Cardiac muscle cell (in vitro differentiated cells and primary cell): Measurements from ENCODE around the gene SOWAHB. TPM values are rescaled to one million over a fixed set of nuclear protein-coding genes. Genes with fewer than 3 reads are reported as not detected.

Experiments
- DNase-seq, 2 donors: peaks; one replicate each; pipeline versions ENCODE4 v3.0.0 to v3.0.0-alpha.2; 2010 to 2017; ENCODE audit warnings: low read depth in 1 of 2, low spot score in 1 of 2
- H3K27ac ChIP-seq: fragments of 200-600 bp; sonication (generic); 2 replicates; pipeline ENCODE4 v1.5.1; 2016
- H3K27me3 ChIP-seq: fragments of 200-600 bp; sonication (generic); 2 replicates; pipeline ENCODE4 v1.6.0; 2016; ENCODE audit warnings: control low read depth
- H3K36me3 ChIP-seq: fragments of 200-600 bp; sonication (generic); 2 replicates; pipeline ENCODE4 v1.5.1; 2016; ENCODE audit warnings: control low read depth
- H3K4me1 ChIP-seq: fragments of 200-600 bp; sonication (generic); 2 replicates; pipeline ENCODE4 v1.8.1; 2017; ENCODE audit warnings: low read depth, mild to moderate bottlenecking, mixed run types
- H3K4me3 ChIP-seq: fragments of 200-600 bp; sonication (generic); 2 replicates; pipeline ENCODE4 v1.5.1; 2016; ENCODE audit warnings: mild to moderate bottlenecking
- H3K9me3 ChIP-seq: fragments of 200-600 bp; sonication (generic); 2 replicates; pipeline ENCODE4 v1.5.1; 2017; ENCODE audit warnings: low read depth, mild to moderate bottlenecking, control low read depth
- CTCF ChIP-seq: IDR thresholded peaks from 2 replicates; pipeline ENCODE4 v1.5.1; 2012; ENCODE audit warnings: low read depth, mild to moderate bottlenecking, low read length
- polyA plus RNA-seq: library from polyadenylated mRNA; unstranded; fragments of >200 nt; fragmentation: Nextera tagmentation; extraction: Ambion mirVana; gene quantifications from 2 replicates; pipeline ENCODE4 v1.2.1, GENCODE V29; 2016
- total RNA-seq: library from RNA; depleted of rRNA; stranded (reverse); fragments of >200 nt; gene quantifications from 2 replicates; pipeline ENCODE4 v1.2.3, GENCODE V29; 2016

SOWAHB gene
- total and polyA plus RNA-seq, 2 experiments from 2014 or later: 0.27 to 0.34 TPM

GRCh38 chr4:76866641-76867040 is 31.3 kb downstream of the SOWAHB start:
- no peak overlapping the region for H3K27ac ChIP-seq
- DNase-seq: no peak
- TF ChIP-seq CTCF: no peak

GRCh38 chr4:76858319-76858718 is 39.6 kb downstream of the SOWAHB start:
- Histone ChIP-seq H3K4me1 (peaks cover 7% of the 10 kb centered on the region), H3K9me3 (no peaks in the 10 kb centered on the region), H3K27me3 (no peaks in the 10 kb centered on the region), H3K4me3 (no peak overlapping the region), H3K27ac (no peak overlapping the region), H3K36me3 (no peaks in the 10 kb centered on the region)
- no peak for TF ChIP-seq CTCF
- DNase-seq: no peak

More at GRCh38 chr4:76866641-76867040, 31.3 kb downstream of the SOWAHB start:
- Histone ChIP-seq H3K27me3 (no peaks in the 10 kb centered on the region), H3K36me3 (no peaks in the 10 kb centered on the region), H3K4me1 (no peaks in the 10 kb centered on the region), H3K9me3 (no peaks in the 10 kb centered on the region), H3K4me3 (no peak overlapping the region)

DNA sequence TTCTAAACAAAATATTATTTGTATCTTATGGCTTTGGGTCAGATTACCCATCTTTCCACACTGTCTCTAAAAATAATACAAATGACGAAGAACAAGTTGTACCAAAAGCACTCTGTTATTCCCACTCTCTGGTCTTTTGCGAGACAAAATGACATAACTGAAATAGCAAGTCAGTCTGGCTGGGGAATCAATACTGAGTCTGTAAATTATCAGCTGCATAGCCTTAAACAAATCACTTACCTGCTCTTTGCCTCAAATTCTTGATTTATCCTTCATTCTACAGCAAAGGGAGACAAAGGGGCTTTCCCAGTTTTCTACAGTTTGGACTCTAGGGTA is 40.9 kb downstream of the SOWAHB start:
- no peaks in the 10 kb centered on the region for H3K9me3 ChIP-seq
- no peak for TF ChIP-seq CTCF
- no peaks in the 10 kb centered on the region for H3K27me3 ChIP-seq
- no peaks in the 10 kb centered on the region for H3K36me3 ChIP-seq
- no peak for DNase-seq
- H3K4me1 ChIP-seq: peaks cover 7% of the 10 kb centered on the region
- no peak overlapping the region for H3K4me3 ChIP-seq
- no peak overlapping the region for H3K27ac ChIP-seq

GRCh38 chr4:76856243-76857073 is 41.5 kb downstream of the SOWAHB start:
- no peak overlapping the region for H3K4me3 ChIP-seq
- no peak for TF ChIP-seq CTCF
- H3K27ac ChIP-seq: peak overlapping the region; percentile 7
- H3K9me3 ChIP-seq: no peaks in the 10 kb centered on the region
- H3K4me1 ChIP-seq: peaks cover 7% of the 10 kb centered on the region
- no peaks in the 10 kb centered on the region for H3K36me3 ChIP-seq
- no peaks in the 10 kb centered on the region for H3K27me3 ChIP-seq
- DNase-seq: peak; percentile 48 to 49

GRCh38 chr4:76854858-76855257 is 43.1 kb downstream of the SOWAHB start:
- H3K9me3 ChIP-seq: no peaks in the 10 kb centered on the region
- H3K36me3 ChIP-seq: no peaks in the 10 kb centered on the region
- H3K4me3 ChIP-seq: no peak overlapping the region
- peaks cover 7% of the 10 kb centered on the region for H3K4me1 ChIP-seq
- no peaks in the 10 kb centered on the region for H3K27me3 ChIP-seq
- DNase-seq: no peak
- TF ChIP-seq CTCF: no peak
- no peak overlapping the region for H3K27ac ChIP-seq
